ENCODE results near the gene LRP11.
"Not testable (repeated sequence)": the region's sequence is repeated elsewhere in the genome, so short reads cannot be mapped to it uniquely, and the experiment has no call there.

Gene LRP11

DNA sequence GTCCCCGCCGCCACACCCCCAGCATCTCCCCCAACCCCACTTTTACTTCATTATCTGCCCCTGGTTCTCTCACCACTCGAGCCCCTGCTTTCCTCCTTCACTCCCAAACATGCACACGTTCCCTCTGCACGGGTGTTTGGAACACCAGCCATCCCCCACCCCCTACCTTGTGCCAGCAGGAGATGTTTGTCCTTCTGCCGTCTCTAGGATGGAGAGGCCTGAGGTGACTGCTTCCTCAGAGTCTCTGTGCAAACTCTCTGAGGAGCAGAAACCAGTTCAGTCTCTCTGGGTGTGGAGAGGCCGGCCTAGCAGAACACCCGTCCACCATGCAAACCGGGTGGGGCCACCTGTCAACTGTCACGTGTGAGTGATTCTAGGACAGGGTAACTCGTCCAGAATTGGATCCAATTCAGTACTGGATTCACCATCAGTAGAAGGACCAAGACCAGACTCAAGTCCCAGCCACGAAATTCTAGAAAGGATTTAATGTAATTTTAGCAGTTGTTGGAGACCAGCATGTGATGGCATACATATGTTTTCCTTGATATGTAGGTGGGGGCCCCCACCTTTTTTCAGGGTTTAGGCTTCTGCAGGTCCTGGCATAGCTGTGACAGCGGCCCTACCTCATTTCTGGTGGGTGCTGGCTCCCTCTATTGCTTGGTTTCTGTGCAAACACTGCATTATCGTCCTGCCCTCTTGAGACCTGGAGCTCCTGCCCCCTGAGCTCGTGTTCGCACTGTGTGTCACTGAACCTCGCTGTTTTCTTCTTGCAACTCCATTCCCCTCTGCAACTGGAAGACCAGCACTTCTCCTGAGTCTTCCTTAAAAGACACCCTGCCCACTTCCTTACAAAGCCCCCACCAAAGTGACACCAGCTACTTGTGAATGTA, 33.9 kb upstream of the LRP11 start, which contains the start of gene RAET1E:
RAET1E (minus strand) TSS at position 259 of the 890 bp plus-strand sequence. CDS start 7,212 bp downstream, outside the sequence.
- FAIRE-seq, result no peak

DNA sequence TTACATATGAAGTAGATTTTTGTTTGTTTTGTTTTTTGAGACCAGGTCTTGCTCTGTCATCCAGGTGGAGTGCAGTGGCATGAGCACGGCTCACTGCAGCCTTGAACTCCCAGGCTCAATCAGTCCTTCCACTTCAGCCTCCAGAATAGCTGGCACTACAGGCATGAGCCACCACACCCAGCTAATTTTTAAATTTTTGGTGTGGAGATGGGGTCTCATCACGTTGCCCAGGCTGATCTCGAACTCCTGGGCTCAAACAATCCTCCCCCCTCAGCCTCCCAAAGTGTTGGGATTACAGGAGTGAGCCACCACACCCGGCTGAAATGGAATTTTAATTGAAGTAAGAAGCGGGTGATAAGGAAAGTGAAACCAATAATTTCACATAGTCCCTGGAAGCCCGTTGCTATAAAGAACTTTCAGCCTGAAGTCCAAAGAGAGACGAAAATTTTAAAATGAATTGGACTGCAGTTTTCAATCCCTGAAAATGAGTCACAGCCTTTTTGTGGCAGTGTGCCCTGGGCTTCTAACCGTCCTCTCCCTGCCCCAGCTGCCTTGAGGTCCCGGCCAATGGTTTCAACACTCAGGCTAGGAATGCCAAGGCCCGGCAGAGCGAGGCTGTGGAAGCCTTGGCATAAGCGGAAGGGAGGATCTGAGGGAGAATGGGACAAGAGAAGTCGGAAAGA, 33.0 kb upstream of the LRP11 start:
- FAIRE-seq, result no peak

DNA sequence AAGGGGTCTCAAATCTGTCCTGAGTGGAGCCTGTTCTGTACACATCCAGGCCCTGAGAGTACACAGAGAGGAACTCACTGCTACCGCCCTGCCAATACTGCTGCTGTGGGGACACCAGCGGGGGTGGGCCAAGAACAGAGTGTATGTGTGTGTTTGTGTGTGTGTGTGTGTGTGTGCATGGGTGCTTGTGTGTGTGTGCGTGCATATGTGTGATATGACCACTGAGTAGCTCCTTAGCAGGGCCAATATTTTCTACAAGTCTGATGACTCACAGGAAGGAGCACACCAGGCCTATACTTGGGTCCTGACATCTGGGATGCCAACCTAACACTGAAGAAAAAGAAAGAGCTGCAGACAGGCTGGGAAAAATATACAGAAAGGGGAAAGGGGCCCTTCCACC, 32.3 kb upstream of the LRP11 start:
- FAIRE-seq, result no peak

DNA sequence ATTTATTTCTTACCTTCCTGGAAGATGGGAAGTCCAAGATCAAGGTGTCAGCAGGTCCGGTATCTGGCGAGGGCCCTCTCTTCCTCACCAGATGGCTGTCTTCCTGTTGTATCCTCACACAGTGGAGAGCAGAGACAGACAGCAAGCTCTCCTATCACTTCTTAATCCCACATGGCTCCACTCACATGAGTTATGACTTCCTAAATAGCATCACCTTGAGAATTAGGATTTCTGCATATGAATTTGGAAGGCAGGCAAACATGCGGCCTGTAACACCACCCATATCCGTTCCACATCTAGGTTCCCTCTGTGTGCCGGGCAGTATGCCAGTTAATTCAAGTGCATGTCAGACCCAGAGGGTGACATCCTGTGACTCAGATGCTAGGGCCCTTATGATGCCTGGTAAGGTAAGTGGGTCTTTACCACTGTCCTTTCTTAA, 31.7 kb upstream of the LRP11 start:
- no peak for FAIRE-seq

DNA sequence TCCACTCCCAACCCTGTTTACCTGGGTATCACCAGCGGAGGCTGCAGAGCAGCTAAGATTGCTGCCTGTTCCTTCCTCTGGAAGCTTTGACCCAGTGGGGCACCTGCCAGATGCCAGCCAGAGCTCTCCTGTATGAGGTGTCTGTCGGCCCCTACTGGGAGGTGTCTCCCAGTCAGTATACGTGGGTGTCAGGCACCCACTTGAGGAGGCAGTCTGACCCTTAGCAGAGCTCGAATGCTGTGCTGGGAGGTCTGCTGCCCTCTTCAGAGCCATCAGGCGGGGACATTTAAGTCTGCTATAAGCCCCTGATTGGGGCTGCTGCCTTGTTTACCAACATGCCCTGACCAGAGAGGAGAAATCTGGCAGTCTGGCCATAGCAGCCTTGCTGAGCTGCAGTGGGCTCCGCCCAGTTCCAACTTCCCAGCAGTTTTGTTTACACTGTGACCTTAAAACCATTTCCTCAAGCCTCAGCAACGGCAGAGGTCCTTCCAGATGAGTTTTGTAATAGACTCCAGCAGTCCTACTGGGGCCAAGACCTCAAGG, 31.0 kb upstream of the LRP11 start:
- no peak for FAIRE-seq

DNA sequence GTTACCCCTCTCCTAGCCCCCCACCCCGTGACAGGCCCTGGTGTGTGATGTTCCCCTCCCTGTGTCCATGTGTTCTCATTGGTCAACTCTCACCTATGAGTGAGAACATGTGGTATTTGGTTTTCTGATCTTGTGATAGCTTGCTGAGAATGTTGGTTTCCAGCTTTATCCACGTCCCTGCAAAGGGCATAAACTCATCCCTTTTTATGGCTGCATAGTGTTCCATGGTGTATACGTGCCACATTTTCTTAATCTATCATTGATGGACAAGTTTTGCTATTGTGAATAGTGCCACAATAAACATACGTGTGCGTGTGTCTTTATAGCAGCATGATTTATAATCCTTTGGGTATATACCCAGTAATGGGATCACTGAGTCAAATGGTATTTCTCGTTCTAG, 27.7 kb upstream of the LRP11 start:
- FAIRE-seq, result not testable (repeated sequence)

DNA sequence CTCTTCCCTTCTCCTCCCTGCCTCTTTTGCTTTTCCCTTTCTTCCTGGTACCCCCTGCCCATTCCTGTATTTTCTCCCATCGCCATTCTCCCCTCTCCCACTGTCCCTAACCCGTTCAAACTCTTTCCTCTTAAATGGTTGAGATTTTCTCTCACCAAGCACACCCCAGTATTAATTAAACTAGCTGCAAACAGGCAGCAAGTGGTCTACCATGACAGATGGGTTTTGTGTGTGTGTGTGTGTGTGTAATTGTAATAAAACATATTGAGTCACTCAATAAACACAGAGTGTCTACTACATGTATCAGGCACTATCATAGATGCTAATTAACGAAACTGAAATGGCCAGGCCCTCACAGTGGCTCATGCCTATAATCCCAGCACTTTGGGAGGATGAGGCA, 27.1 kb upstream of the LRP11 start:
- FAIRE-seq, result no peak

DNA sequence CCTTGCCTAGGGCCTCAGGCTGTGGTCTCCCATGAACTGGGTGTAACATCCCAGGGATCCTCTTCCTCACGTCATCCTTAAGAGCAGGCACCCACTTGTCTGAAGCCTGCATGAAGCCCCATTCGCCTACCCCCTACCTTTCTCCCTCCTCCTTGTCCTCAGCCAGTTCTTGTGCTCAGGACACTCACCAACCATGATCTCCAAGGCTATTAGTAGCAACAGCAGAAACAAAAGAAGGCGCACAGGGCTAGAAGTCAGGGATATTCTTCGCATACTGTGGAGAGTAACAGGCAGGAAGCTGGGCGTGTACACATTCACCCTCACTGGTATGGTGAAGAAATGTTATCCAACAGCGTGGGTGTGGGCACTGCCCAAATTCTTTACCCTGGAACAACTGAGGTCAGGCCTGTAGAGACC, 26.5 kb upstream of the LRP11 start:
- FAIRE-seq, result no peak

DNA sequence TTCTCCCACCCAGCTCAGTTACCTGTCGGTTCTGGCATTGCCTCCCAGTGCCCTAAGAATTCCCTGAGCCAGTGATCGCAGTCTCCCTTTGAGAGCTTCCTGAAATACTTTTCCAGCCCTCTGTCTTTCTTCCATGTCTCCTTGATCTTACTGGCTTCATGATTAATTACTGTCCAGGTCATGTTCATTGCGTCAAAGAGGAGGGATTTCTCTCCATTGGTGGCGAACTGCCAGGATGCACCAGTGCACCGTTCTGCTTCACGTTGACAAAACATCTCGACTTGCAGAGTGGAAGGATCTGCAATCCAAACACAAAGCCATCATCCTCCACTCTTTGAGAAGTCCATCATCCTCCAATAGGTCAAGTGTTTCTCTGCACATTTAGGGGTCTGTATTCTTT, 25.2 kb upstream of the LRP11 start:
- FAIRE-seq, result no peak

DNA sequence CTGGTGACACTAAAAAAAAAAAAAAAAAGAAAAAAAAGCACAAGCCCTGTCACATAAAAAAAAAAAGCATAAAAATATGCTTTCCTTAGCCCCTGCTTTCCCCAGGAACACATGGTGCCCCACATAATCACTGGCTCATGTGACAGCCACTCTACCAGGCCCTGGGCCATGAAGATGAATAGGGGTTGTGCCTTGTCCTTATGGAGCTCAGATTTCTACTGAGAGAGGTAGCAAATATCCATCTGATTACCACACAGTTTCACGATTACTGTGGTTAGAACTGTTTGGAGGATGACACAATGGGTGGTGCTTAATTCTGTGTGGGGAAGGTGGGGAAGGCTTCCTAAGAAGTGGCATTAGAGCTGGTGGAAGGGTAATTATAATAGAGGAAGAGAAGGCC, 24.5 kb upstream of the LRP11 start:
- FAIRE-seq, result no peak

DNA sequence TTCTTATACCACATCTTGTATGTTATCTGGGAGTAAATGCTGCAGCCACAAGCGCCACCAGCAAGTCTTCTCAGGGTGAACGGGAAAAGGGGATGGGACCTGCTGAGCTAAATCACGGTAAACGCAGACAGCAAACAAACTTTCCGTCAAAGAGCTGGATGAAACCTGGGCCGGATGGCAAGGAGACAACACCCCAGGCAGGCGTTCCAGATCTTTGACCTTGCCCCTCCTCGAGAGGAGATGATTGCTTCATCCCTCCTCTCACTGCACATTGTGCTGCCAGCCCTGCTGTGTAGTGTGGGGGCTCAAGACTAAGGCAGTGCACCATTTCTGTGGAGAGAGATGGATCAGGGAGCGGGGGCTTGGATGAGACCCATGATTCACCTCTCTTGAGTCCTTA, 23.9 kb upstream of the LRP11 start:
- FAIRE-seq, result no peak

DNA sequence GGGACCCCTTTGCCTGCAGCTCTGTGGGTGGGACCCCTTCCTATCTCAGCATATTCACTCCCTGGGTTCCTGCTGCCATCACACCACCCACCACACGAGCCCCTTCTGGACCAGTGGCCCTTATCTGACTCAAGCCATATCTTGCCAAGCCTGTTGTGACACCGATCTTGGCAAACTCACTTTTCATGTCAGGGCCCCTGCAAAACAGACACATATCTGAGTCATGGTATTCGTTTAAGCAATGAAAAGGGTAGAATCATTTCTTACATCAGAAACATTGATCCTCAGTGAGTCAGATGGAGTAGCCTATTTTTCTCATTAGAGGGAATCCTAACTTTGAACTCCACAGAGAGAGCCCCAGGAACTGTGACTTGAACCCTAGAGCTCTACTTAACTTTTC, 23.2 kb upstream of the LRP11 start:
- no peak for FAIRE-seq

DNA sequence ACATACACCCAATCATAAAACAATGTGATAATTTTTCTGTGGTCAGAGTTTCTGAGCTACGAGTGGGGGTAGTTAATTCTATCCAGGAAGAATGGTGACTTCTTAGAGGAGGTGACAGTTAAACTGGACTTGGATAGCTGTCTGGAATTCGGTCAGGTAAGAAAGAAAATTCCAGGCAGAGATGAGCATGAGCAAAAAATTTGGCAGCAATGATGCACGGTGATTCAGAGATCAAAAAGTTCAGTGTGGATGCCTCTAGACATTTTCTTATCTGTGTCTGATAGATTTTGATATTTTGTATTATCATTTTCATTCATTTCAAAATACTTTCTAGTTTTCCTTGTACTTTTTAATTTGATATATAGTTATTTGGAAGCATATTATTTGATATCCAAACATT, 21.7 kb upstream of the LRP11 start:
- FAIRE-seq, result no peak

DNA sequence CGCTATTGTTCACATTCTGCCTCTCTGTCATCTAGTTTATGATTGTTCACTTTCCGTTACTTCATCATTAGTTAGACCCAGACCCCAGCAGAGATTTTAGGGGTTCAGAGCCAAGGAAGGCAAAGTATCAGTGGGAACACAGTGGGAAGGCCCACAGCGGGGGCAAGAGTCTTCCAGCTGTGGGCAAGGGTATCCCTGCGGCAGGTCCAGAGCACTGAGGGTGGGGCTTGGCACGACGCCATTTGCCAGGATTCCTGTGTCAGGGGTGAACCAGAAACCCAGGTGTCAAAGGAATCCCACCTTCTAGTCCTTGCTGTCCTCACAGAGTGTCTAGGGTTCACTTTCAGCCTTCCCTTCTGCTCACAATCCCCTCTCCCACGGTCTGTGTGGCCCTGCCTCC, 20.5 kb upstream of the LRP11 start:
- no peak for FAIRE-seq

DNA sequence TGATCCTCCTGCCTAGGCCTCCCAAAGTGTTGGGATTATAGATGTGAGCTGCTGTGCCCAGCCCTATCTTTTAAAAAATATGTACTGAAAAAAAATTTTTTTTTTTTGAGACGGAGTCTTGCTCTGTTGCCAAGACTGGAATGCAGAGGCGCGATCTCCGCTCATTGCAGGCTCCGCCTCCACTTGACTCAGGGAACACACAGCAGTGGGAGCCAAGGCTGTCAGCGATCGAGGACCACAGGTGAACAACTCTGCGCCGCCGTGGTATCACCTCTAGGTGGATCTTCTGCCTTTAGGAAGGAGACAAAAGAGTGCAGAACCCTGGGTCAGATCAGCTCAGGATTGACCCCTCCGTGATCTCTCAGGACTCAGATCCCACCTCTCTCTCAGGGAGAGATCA, 20.1 kb upstream of the LRP11 start:
- FAIRE-seq, result no peak

DNA sequence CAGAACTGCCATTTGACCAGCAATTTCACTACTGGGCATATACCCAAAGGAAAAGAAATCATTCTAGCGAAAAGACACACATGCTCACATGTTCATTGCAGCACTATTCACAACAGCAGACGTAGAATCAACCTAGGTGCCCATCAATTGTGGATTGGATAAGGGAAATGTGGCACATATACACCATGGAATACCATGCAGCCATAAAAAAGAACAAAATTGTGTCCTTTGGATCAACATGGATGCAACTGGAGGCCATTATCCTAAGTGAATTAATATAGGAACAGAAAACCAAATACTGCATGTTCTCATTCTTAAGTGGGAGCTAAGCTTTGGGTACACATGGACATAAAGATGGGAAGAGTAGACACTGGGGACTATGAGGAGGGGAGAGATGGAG, 17.7 kb upstream of the LRP11 start:
- FAIRE-seq, result no peak

DNA sequence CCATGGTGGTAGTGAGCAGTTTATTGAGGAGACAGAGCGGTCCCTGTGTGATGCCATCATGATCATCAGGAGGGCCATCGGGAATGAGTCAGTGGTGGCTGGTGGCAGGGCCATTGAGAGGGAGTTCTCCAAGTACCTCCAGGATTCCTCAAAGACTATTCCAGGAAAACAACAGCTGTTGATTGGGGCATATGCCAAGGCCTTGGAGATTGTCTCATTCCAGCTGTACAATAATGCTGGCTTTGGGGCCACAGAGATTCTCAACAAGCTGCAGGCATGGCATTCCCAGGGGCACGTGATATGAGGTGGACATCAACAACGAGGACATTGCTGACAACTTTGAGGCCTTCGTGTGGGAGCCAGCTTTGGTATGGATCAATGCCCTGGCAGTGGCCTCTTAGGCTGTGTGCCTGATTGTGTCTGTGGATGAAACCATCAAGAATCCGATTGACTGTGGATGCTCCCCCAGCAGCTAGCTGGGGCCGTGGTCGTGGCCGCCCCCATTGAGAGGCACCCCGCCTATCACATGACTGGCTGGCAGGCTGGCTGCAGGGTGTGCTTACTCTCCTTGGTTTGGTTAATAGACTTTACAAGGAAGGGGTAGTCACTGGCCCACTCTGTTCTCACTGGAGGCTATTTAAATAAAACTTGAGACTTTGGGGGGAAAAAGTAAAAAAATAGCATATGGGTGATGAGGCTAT, 17.1 kb upstream of the LRP11 start:
- no peak for FAIRE-seq

DNA sequence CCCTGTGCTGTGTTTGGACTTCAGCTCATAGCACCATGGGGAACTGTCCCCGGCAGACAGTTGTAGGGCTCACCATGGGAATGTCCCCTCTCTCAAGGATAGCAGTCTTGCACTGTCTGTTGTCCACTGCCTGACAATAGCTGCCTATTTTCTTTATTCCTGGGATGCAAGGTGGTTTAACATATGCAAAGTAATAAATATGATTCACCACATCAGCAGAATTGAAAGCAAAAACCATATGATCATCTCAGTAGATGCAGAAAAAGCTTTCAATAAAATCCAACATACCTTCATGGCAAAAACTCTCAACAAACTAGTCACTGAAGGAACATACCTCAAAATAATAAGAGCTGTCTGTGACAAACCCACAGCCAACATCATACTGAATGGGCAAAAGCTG, 13.5 kb upstream of the LRP11 start:
- no peak for FAIRE-seq

DNA sequence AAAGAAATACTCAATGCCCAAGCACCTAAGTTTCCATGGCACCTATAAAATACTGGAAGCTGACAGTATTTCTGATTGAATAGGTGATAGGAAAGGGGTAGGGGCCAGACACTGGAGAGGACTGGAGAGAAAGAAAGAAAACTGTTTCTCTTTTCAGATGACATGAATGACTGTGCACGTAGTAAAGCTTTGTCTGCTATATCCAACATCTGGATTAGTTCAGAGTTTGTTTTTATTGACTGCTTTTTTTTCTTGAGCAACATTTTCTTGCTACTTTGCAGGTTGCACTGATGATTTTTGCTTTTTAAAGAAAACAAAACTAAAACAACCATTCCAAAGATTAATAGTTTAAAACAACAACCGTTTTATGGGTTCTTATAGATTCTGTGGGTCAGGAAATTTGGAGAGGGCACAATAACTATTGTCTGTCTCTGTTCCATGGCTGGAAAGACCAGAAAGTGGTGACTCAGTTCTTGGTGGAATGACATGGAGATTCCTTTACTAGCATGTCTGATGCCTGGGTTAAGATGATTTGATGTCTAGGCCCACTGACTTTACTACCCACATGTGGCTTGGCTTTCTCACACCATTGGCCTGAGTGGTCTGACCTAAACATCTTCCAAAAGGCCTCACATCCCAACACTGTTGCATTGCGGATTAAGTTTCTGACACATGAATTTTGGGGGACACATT, 12.2 kb upstream of the LRP11 start:
- FAIRE-seq, result no peak

DNA sequence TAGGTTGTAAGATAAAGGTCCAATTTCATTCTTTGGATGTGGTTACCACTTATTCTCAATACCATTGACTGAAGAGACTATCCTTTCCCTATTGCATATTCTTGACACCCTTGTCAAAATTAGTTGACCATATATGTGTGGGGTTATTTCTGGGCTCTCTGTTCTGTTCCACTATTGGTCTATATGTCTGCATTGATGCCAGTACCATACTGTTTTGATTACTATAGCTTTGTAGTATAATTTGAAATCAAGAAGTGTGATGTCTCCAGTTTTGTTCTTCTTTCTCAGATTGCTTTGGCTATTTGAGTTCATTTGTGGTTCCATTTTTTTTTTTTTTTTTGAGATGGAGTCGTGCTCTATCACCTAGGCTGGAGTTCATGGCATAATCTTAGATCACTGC, 8.1 kb upstream of the LRP11 start:
- no peak for FAIRE-seq

DNA sequence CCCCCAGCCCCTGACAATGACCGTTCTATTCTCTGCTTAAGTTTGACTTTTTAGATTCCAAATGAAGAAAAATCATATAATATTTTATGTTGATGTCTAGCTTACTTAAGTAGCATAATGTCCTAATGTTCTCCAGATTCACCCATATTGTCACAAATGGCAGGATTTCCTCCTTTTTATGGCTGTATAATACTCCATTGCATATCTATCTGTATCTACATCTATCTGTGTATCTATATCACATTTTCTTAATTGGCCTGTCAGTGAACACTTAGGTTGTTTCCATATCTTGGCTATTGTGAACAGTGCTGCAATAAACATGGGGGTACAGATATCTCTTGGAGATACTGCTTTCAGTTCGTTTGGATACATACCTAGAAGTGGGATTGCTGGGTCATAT, 7.0 kb upstream of the LRP11 start:
- no peak for FAIRE-seq

DNA sequence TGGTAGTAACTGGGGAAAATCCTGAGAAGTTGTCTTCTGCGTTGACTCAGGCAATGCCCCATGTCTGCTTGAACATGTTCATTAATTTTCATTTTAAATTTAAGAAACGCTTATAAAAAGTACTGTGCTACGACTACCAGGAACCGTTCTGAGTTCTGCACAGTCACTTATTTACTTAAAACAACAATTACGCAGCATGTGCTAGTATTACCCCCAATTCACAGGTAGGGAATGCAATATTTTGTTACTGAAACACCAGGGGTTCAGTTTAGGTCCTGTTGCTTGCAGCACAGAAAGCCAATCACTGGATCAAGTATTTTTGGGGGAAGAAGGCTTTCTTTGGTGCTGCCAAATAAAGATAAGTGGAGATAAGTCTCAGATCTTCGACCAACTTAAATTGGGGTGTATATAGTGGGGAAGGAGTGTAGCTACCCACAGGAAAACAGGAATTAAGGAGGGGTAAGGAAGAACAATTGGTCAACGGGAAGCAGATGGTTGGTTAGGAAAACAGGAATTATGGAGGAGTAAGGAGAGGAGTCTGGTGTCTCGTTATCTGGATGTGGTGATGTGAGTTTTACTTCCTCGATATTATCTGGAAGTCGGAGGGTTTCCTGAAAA, 5.2 kb upstream of the LRP11 start:
- FAIRE-seq, result no peak

All from G401.6 (cell line).